Esophagus squamous epithelium (tissue), 4 donors: ENCODE data around the gene PDLIM7.

Source experiments
- POLR2A ChIP-seq, 4 donors: fragments of 450-650 bp; IDR thresholded peaks; one replicate each; pipeline ENCODE4 v1.6.1; 2017; ENCODE audit warnings: antibody characterized with exemption in 4 of 4, mild to moderate bottlenecking in 4 of 4, moderate library complexity in 3 of 4
- TF ChIP-seq, protein P1 (sequence below), 6 experiments: fragments of 450-650 bp in 4 of 6; fragments of 200-600 bp in 2 of 6; sonication (generic) in 2 of 6; IDR thresholded peaks; one replicate each; pipeline ENCODE4 v1.5.1; 2016 to 2019; ENCODE audit warnings: antibody characterized with exemption in 6 of 6, mild to moderate bottlenecking in 4 of 6, moderate library complexity in 4 of 6

DNA sequence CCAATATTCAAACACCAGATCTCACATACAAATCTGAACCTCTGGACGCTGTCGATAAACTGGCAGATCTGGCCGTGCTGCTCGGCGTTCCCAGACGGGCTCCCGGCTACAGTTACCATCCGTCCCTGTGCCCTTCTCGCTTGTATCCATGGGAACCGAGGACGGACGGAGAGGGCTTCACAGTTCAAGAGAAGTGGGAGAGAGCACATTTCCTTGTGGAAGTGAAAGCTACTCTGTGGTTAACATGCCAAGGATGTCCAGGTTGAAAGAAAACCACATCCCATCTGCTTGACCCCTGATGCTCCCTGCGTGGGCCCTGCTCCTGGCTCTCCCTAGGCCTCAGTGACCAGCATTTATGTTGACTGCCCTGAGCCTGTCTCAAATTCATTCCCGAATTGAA lies 17.6 kb downstream of the PDLIM7 start:
- TF ChIP-seq, protein P1, sequence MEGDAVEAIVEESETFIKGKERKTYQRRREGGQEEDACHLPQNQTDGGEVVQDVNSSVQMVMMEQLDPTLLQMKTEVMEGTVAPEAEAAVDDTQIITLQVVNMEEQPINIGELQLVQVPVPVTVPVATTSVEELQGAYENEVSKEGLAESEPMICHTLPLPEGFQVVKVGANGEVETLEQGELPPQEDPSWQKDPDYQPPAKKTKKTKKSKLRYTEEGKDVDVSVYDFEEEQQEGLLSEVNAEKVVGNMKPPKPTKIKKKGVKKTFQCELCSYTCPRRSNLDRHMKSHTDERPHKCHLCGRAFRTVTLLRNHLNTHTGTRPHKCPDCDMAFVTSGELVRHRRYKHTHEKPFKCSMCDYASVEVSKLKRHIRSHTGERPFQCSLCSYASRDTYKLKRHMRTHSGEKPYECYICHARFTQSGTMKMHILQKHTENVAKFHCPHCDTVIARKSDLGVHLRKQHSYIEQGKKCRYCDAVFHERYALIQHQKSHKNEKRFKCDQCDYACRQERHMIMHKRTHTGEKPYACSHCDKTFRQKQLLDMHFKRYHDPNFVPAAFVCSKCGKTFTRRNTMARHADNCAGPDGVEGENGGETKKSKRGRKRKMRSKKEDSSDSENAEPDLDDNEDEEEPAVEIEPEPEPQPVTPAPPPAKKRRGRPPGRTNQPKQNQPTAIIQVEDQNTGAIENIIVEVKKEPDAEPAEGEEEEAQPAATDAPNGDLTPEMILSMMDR (IDR thresholded peaks at IDR 0.05) = no peak
- TF ChIP-seq POLR2A (IDR thresholded peaks at IDR 0.05) = no peak
